Measurements from ENCODE around the gene PUS7L.
A peak's percentile ranks its signal among the peaks of the same experiment; 100 is the strongest.
"Not testable (repeated sequence)": the region's sequence is repeated elsewhere in the genome, so short reads cannot be mapped to it uniquely, and the experiment has no call there.

Gene PUS7L

GRCh38 chr12:43749016-43749415 is 9.6 kb downstream of the PUS7L start:
- DNase-seq (ENCODE audit: low spot score) = no peak

GRCh38 chr12:43744826-43745225 is 13.8 kb downstream of the PUS7L start:
- no peak for DNase-seq (ENCODE audit: low spot score)

GRCh38 chr12:43742106-43742505 is 16.5 kb downstream of the PUS7L start:
- no peak for DNase-seq (ENCODE audit: low spot score)

- DNase-seq (ENCODE audit: low spot score) = no peak
Measured at GRCh38 chr12:43740511-43741100, 18.0 kb downstream of the PUS7L start.

- DNase-seq (ENCODE audit: low spot score) = no peak
Measured at GRCh38 chr12:43737646-43738045, 20.9 kb downstream of the PUS7L start.

GRCh38 chr12:43736927-43737440 is 21.6 kb downstream of the PUS7L start:
- DNase-seq (ENCODE audit: low spot score) = no peak

GRCh38 chr12:43733687-43734086 is 24.9 kb downstream of the PUS7L start:
- no peak for DNase-seq (ENCODE audit: low spot score)

GRCh38 chr12:43730283-43730682 is 28.3 kb downstream of the PUS7L start:
- no peak for DNase-seq (ENCODE audit: low spot score)

GRCh38 chr12:43728698-43729097 is 29.9 kb downstream of the PUS7L start:
- no peak for DNase-seq (ENCODE audit: low spot score)

- DNase-seq (ENCODE audit: low spot score) = peak; percentile 25
Measured at GRCh38 chr12:43728117-43728516, 30.5 kb downstream of the PUS7L start.

GRCh38 chr12:43723134-43723533 is 35.5 kb downstream of the PUS7L start:
- DNase-seq (ENCODE audit: low spot score) = no peak

GRCh38 chr12:43722621-43723020 is 36.0 kb downstream of the PUS7L start:
- no peak for DNase-seq (ENCODE audit: low spot score)

- no peak for DNase-seq (ENCODE audit: low spot score)
Measured at GRCh38 chr12:43711348-43711747, 47.2 kb downstream of the PUS7L start.

- DNase-seq (ENCODE audit: low spot score) = not testable (repeated sequence)
Measured at GRCh38 chr12:43703772-43704171, 54.8 kb downstream of the PUS7L start.

GRCh38 chr12:43701194-43701593 is 57.4 kb downstream of the PUS7L start:
- not testable (repeated sequence) for DNase-seq (ENCODE audit: low spot score)

- DNase-seq (ENCODE audit: low spot score) = no peak
Measured at GRCh38 chr12:43696154-43696553, 62.4 kb downstream of the PUS7L start.

GRCh38 chr12:43694879-43695278 is 63.7 kb downstream of the PUS7L start:
- DNase-seq (ENCODE audit: low spot score) = no peak

- DNase-seq (ENCODE audit: low spot score) = no peak
Measured at GRCh38 chr12:43692064-43692463, 66.5 kb downstream of the PUS7L start.

- DNase-seq (ENCODE audit: low spot score) = not testable (repeated sequence)
Measured at GRCh38 chr12:43685491-43685890, 73.1 kb downstream of the PUS7L start.

- peak; percentile 68 for DNase-seq (ENCODE audit: low spot score)
Measured at GRCh38 chr12:43676183-43676813, 82.3 kb downstream of the PUS7L start.

GRCh38 chr12:43675048-43675904 is 83.3 kb downstream of the PUS7L start:
- DNase-seq (ENCODE audit: low spot score) = no peak

- no peak for DNase-seq (ENCODE audit: low spot score)
Measured at GRCh38 chr12:43669373-43669772, 89.2 kb downstream of the PUS7L start.

Data from NAMALWA (cell line).